ENCODE data around the gene COX6B2. TPM values are rescaled to one million over a fixed set of nuclear protein-coding genes. Genes with fewer than 3 reads are reported as not detected.

Gene COX6B2
- total and polyA plus RNA-seq, 2 donors, result 2.6 to 40.4 TPM

DNA sequence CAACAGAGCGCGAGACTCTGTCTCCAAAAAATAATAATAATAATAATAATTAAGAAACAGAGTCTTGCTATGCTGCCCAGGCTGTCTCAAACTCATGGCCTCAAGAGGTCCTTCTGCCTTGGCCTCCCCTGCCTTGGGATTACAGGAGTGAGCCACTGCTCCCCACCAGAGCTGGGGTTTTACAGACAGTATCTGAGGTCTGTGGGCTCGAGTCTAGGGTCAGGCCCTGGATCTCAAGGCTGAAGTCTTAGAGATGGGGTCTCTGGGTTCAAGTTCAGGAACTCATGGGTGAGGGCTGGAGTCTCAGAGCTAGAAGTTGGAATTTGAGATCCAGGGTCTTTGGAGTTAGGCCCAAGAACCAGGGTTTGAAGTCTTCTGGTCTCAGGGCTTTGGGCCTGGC is 12.3 kb upstream of the COX6B2 start:
- no peak overlapping the region for H3K4me3 ChIP-seq (ENCODE audit: low read length in 2 of 2)

GRCh38 chr19:55365964-55366363 is 11.4 kb upstream of the COX6B2 start:
- Histone ChIP-seq H3K4me3 (ENCODE audit: low read length in 2 of 2) (no peak overlapping the region), H3K4me1 (ENCODE audit: control insufficient read depth in 2 of 2, insufficient read depth in 2 of 2, low read length in 2 of 2) (peaks cover 3 to 7% of the 10 kb centered on the region in 2 donors), H3K36me3 (ENCODE audit: control insufficient read depth in 2 of 2, insufficient read depth in 2 of 2, low read length in 1 of 2) (no peaks in the 10 kb centered on the region), H3K27ac (ENCODE audit: low read depth in 1 of 2, low read length in 1 of 2) (no peak overlapping the region), H3K9me3 (ENCODE audit: control insufficient read depth in 2 of 2, insufficient read depth in 1 of 2, low read length in 1 of 2) (no peaks in the 10 kb centered on the region), H3K27me3 (ENCODE audit: control insufficient read depth in 2 of 2, insufficient read depth in 1 of 2, low read length in 1 of 2) (peaks cover 31 to 80% of the 10 kb centered on the region in 2 donors)
- no peak for DNase-seq (ENCODE audit: low read depth in 6 of 9, low spot score in 9 of 9)
- WGBS, result 85% methylated on average over 19 of the region's 19 CpGs

More for the DNA sequence above, 12.3 kb upstream of the COX6B2 start:
- DNase-seq (ENCODE audit: low read depth in 6 of 9, low spot score in 9 of 9), result no peak
- Histone ChIP-seq H3K27me3 (ENCODE audit: control insufficient read depth in 2 of 2, insufficient read depth in 1 of 2, low read length in 1 of 2) (peaks cover 35 to 87% of the 10 kb centered on the region in 2 donors), H3K27ac (ENCODE audit: low read depth in 1 of 2, low read length in 1 of 2) (no peak overlapping the region), H3K9me3 (ENCODE audit: control insufficient read depth in 2 of 2, insufficient read depth in 1 of 2, low read length in 1 of 2) (no peaks in the 10 kb centered on the region), H3K4me1 (ENCODE audit: control insufficient read depth in 2 of 2, insufficient read depth in 2 of 2, low read length in 2 of 2) (peaks cover 3 to 7% of the 10 kb centered on the region in 2 donors), H3K36me3 (ENCODE audit: control insufficient read depth in 2 of 2, insufficient read depth in 2 of 2, low read length in 1 of 2) (no peaks in the 10 kb centered on the region)
- 79% methylated on average over 3 of the region's 3 CpGs for WGBS

GRCh38 chr19:55365245-55365644 is 10.7 kb upstream of the COX6B2 start:
- WGBS, result 97% methylated on average over 8 of the region's 8 CpGs
- peaks cover 24 to 73% of the 10 kb centered on the region in 2 donors for H3K27me3 ChIP-seq (ENCODE audit: control insufficient read depth in 2 of 2, insufficient read depth in 1 of 2, low read length in 1 of 2)
- H3K4me1 ChIP-seq (ENCODE audit: control insufficient read depth in 2 of 2, insufficient read depth in 2 of 2, low read length in 2 of 2), result peaks cover 3 to 7% of the 10 kb centered on the region in 2 donors
- no peak overlapping the region for H3K27ac ChIP-seq (ENCODE audit: low read depth in 1 of 2, low read length in 1 of 2)
- no peak for DNase-seq (ENCODE audit: low read depth in 6 of 9, low spot score in 9 of 9)
- H3K36me3 ChIP-seq (ENCODE audit: control insufficient read depth in 2 of 2, insufficient read depth in 2 of 2, low read length in 1 of 2), result no peaks in the 10 kb centered on the region
- no peak overlapping the region for H3K4me3 ChIP-seq (ENCODE audit: low read length in 2 of 2)
- no peaks in the 10 kb centered on the region for H3K9me3 ChIP-seq (ENCODE audit: control insufficient read depth in 2 of 2, insufficient read depth in 1 of 2, low read length in 1 of 2)

DNA sequence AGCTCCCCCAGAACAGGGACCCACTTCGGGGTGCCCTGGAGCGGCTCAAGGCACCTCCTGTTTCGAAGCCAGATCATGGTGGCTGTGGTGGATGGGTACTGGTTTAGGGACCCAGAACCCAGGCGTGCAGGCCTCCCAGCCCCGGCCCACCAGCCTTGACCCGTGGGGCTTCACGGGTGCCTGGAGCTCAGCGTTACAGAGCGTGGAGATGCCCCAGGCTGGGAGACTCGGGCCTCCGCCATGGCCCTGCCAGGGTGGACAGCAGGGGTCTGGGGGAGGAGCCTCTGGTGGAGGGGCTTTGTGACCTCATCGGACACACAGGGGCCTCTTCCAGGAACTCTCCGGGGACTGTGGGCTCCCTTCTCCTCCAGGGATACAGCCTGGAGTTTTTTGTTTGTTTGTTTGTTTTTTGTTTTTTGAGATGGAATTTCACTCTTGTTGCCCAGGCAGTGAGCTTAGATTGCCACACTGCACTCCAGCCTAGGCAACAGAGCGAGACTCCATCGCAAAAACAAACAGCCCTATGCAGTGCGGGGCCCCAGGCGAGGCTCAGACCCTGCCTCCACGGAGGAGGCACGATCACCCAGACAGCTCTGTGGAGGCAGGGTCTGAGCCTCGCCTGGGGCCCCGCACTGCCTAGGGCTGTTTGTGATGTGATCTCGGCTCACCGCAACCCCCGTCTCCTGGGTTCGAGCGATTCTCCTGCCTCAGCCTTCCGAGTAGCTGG is 8.6 kb upstream of the COX6B2 start, which contains the start of gene GARIN5B:
Gene GARIN5B, minus strand, starts transcription at position 271 of the 727 bp plus-strand sequence. Its CDS starts 194 bp downstream, at position 77.
- Histone ChIP-seq H3K36me3 (ENCODE audit: control insufficient read depth in 2 of 2, insufficient read depth in 2 of 2, low read length in 1 of 2) (no peaks in the 10 kb centered on the region), H3K4me1 (ENCODE audit: control insufficient read depth in 2 of 2, insufficient read depth in 2 of 2, low read length in 2 of 2) (no peaks in the 10 kb centered on the region), H3K27ac (ENCODE audit: low read depth in 1 of 2, low read length in 1 of 2) (no peak within 1 kb of the TSS), H3K4me3 (ENCODE audit: low read length in 2 of 2) (no peak within 1 kb of the TSS), H3K27me3 (ENCODE audit: control insufficient read depth in 2 of 2, insufficient read depth in 1 of 2, low read length in 1 of 2) (peaks cover 3 to 63% of the 10 kb centered on the region in 2 donors), H3K9me3 (ENCODE audit: control insufficient read depth in 2 of 2, insufficient read depth in 1 of 2, low read length in 1 of 2) (no peaks in the 10 kb centered on the region)
- no peak for DNase-seq (ENCODE audit: low read depth in 6 of 9, low spot score in 9 of 9)
- 95% methylated on average over 27 of the region's 27 CpGs for WGBS

DNA sequence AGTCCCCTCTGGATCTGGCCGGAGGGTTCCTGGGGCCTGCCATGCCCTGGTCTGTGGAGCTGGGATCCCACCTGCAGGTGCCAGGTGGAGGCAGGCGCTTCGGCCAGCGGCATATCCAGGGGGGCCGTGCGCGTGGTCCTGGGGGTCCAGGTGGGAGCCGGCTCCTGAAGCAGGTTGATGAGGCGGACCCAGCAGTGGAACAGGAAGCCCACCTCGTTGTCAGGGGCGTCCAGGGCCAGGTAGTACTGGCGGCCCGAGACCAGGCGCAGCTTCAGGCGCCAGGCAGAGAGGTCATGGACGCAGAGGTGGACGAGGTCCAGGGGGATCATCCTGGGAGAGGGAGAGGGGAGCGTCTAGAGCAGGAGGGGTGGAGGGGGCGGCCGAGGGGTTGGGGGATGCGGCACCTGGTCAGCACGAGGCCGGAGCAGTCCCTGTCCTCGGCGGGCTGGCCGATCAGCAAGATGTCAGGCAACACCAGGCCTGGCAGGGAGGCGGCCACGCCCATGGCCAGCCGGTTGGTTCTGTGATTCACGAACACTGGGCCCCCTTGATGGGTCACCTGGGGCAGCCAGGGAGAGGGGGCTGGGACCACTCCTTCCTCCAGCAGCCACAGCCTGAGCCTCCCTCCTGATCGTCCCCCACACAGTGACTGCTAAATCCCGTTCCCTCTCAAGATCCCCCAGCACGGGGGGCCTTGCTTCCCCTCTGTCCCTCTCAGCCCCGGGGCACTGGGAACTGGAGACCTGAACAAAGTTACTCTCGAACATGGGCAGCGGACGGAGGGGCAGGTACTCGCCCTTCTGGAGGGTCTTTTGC is 7.9 kb upstream of the COX6B2 start:
- 90% methylated on average over 38 of the region's 38 CpGs for WGBS

GRCh38 chr19:55360902-55361301 is 6.4 kb upstream of the COX6B2 start:
- Histone ChIP-seq H3K9me3 (ENCODE audit: control insufficient read depth in 2 of 2, insufficient read depth in 1 of 2, low read length in 1 of 2) (no peaks in the 10 kb centered on the region), H3K27me3 (ENCODE audit: control insufficient read depth in 2 of 2, insufficient read depth in 1 of 2, low read length in 1 of 2) (peaks cover 6 to 62% of the 10 kb centered on the region in 2 donors), H3K4me1 (ENCODE audit: control insufficient read depth in 2 of 2, insufficient read depth in 2 of 2, low read length in 2 of 2) (no peaks in the 10 kb centered on the region), H3K36me3 (ENCODE audit: control insufficient read depth in 2 of 2, insufficient read depth in 2 of 2, low read length in 1 of 2) (no peaks in the 10 kb centered on the region), H3K4me3 (ENCODE audit: low read length in 2 of 2) (no peak overlapping the region), H3K27ac (ENCODE audit: low read depth in 1 of 2, low read length in 1 of 2) (no peak overlapping the region)
- no peak for DNase-seq (ENCODE audit: low read depth in 6 of 9, low spot score in 9 of 9)
- WGBS, result 92% methylated on average over 16 of the region's 16 CpGs

More for the DNA sequence above, 7.9 kb upstream of the COX6B2 start:
- no peak overlapping the region for H3K4me3 ChIP-seq (ENCODE audit: low read length in 2 of 2)
- DNase-seq (ENCODE audit: low read depth in 6 of 9, low spot score in 9 of 9), result no peak
- H3K27me3 ChIP-seq (ENCODE audit: control insufficient read depth in 2 of 2, insufficient read depth in 1 of 2, low read length in 1 of 2), result peaks cover 0 to 61% of the 10 kb centered on the region in 2 donors
- no peaks in the 10 kb centered on the region for H3K36me3 ChIP-seq (ENCODE audit: control insufficient read depth in 2 of 2, insufficient read depth in 2 of 2, low read length in 1 of 2)
- no peaks in the 10 kb centered on the region for H3K9me3 ChIP-seq (ENCODE audit: control insufficient read depth in 2 of 2, insufficient read depth in 1 of 2, low read length in 1 of 2)
- H3K27ac ChIP-seq (ENCODE audit: low read depth in 1 of 2, low read length in 1 of 2), result no peak overlapping the region
- no peaks in the 10 kb centered on the region for H3K4me1 ChIP-seq (ENCODE audit: control insufficient read depth in 2 of 2, insufficient read depth in 2 of 2, low read length in 2 of 2)

DNA sequence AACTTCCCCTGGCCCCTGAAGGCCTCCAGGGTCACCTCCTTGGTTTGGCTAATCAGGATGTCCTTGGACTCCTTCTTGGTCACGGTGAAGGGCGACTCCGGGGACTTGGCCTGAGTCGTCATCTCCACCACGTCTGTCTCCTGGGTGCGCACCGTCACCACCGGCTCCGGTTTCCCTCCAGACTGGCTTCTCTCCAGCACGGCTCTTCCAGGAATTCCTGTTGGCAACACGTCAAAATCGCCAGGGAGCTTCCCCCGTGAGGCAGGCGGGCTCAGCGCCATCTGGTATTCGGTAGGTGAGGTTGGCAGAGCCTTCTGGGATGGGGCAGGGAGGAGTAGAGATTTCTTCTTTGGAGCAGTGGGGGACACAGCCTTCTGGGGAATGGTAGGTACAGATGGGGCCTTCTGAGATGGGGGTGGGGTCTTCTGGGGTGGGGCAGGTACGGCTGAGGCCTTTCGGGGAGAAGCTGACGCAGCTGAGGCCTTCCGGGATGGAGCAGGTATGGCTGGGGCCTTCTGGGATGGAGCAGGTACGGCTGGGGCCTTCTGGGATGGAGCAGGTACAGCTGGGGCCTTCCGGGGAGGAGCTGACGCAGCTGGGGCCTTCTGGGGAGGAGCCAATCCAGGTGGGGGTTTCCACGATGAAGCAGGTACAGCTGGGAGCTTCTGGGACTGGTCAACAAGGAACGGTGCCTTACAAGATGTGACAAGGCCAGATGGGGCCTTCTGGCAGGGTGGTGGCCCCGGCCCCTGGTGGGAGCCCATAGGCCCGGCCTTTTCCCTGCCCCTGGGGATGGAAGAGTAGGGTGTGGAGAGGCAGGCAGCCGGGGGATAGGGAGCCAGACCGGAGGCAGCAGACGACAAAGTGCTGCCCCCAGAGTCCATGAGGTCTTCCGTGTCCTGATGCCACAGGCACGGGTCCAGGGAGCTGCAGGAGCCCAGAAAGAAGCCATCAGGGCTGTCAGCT is 4.7 kb upstream of the COX6B2 start:
- no peak for DNase-seq (ENCODE audit: low read depth in 6 of 9, low spot score in 9 of 9)
- Histone ChIP-seq H3K27ac (ENCODE audit: low read depth in 1 of 2, low read length in 1 of 2) (peak overlapping the region in 1 of 2 donors; percentile 72), H3K36me3 (ENCODE audit: control insufficient read depth in 2 of 2, insufficient read depth in 2 of 2, low read length in 1 of 2) (no peaks in the 10 kb centered on the region), H3K4me3 (ENCODE audit: low read length in 2 of 2) (no peak overlapping the region), H3K27me3 (ENCODE audit: control insufficient read depth in 2 of 2, insufficient read depth in 1 of 2, low read length in 1 of 2) (peaks cover 22 to 66% of the 10 kb centered on the region in 2 donors), H3K4me1 (ENCODE audit: control insufficient read depth in 2 of 2, insufficient read depth in 2 of 2, low read length in 2 of 2) (peaks cover 2 to 3% of the 10 kb centered on the region in 2 donors), H3K9me3 (ENCODE audit: control insufficient read depth in 2 of 2, insufficient read depth in 1 of 2, low read length in 1 of 2) (no peaks in the 10 kb centered on the region)
- WGBS, result 90% methylated on average over 32 of the region's 32 CpGs

DNA sequence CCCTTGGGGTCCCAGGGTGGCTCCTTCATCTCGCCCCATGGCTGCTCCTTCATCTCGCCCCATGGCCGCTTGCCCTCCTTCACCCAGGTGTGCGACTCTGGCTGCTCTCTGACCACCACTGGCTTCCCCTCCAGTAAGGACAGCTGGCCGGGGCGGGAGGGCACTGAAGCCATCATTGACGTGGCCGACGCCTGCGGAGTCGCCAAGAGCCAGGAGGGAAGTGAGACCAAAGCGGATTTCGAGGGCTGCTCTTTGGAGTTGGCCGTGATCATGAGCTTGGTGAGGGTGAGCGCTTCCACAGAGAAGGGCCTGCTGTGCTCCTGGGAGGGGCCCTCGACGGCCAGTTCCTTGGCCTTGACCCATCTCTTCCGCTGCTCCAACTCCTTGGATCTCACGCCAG is 4.0 kb upstream of the COX6B2 start:
- peaks cover 30 to 66% of the 10 kb centered on the region in 2 donors for H3K27me3 ChIP-seq (ENCODE audit: control insufficient read depth in 2 of 2, insufficient read depth in 1 of 2, low read length in 1 of 2)
- WGBS, result 93% methylated on average over 19 of the region's 19 CpGs

More for the DNA sequence above, 4.0 kb upstream of the COX6B2 start:
- Histone ChIP-seq H3K9me3 (ENCODE audit: control insufficient read depth in 2 of 2, insufficient read depth in 1 of 2, low read length in 1 of 2) (peaks cover 0 to 4% of the 10 kb centered on the region in 2 donors), H3K27ac (ENCODE audit: low read depth in 1 of 2, low read length in 1 of 2) (peak overlapping the region in 1 of 2 donors; percentile 46), H3K4me3 (ENCODE audit: low read length in 2 of 2) (no peak overlapping the region), H3K36me3 (ENCODE audit: control insufficient read depth in 2 of 2, insufficient read depth in 2 of 2, low read length in 1 of 2) (no peaks in the 10 kb centered on the region), H3K4me1 (ENCODE audit: control insufficient read depth in 2 of 2, insufficient read depth in 2 of 2, low read length in 2 of 2) (peaks cover 8% of the 10 kb centered on the region in 2 donors)
- DNase-seq (ENCODE audit: low read depth in 6 of 9, low spot score in 9 of 9), result no peak
